Endothelial cell of hepatic sinusoid (primary cell): ENCODE results near the gene GRPR.

ENCODE experiments used
- in situ Hi-C: cut with HindIII; loops from 2 replicates; pipeline ENCODE4 v1.10.0; 2017; ENCODE audit warnings: low sequenced_read_pairs

GRPR gene

GRCh38 chrX:16123222-16123786, at the start of gene GRPR:
Gene GRPR, plus strand, starts transcription at chrX:16123565. Its CDS starts 389 bp downstream, at chrX:16123954.
- in situ Hi-C loops: no loop called here

- in situ Hi-C loops: no loop called here
Observed at GRCh38 chrX:16075087-16075486, 48.3 kb upstream of the GRPR start.

- in situ Hi-C loops: no loop called here
Observed at GRCh38 chrX:16076834-16077233, 46.5 kb upstream of the GRPR start.

- in situ Hi-C loops: no loop called here
Observed at GRCh38 chrX:16077811-16078210, 45.6 kb upstream of the GRPR start.

GRCh38 chrX:16081357-16081756, 42.0 kb upstream of the GRPR start:
- in situ Hi-C loops: no loop called here

- in situ Hi-C loops: no loop called here
Observed at GRCh38 chrX:16082470-16083085, 40.8 kb upstream of the GRPR start.

- in situ Hi-C loops: no loop called here
Observed at GRCh38 chrX:16087076-16087475, 36.3 kb upstream of the GRPR start.

- in situ Hi-C loops: no loop called here
Observed at GRCh38 chrX:16089086-16089485, 34.3 kb upstream of the GRPR start.

GRCh38 chrX:16096141-16096540, 27.2 kb upstream of the GRPR start:
- in situ Hi-C loops: no loop called here

GRCh38 chrX:16100673-16101072, 22.7 kb upstream of the GRPR start:
- in situ Hi-C loops: no loop called here

- in situ Hi-C loops: no loop called here
Observed at GRCh38 chrX:16101581-16101980, 21.8 kb upstream of the GRPR start.

GRCh38 chrX:16103625-16104024, 19.7 kb upstream of the GRPR start:
- in situ Hi-C loops: no loop called here

- in situ Hi-C loops: no loop called here
Observed at GRCh38 chrX:16112428-16112827, 10.9 kb upstream of the GRPR start.

GRCh38 chrX:16113978-16114565, 9.3 kb upstream of the GRPR start:
- in situ Hi-C loops: no loop called here

GRCh38 chrX:16114611-16115010, 8.8 kb upstream of the GRPR start:
- in situ Hi-C loops: no loop called here

- in situ Hi-C loops: no loop called here
Observed at GRCh38 chrX:16119353-16120220, 3.8 kb upstream of the GRPR start.

- in situ Hi-C loops: no loop called here
Observed at GRCh38 chrX:16120431-16120830, 2.9 kb upstream of the GRPR start.

- in situ Hi-C loops: no loop called here
Observed at GRCh38 chrX:16124201-16124600, 836 bp downstream of the GRPR start.

- in situ Hi-C loops: no loop called here
Observed at GRCh38 chrX:16125520-16126149, 2.3 kb downstream of the GRPR start.

- in situ Hi-C loops: no loop called here
Observed at GRCh38 chrX:16130707-16131106, 7.3 kb downstream of the GRPR start.

- in situ Hi-C loops: no loop called here
Observed at GRCh38 chrX:16134936-16135335, 11.6 kb downstream of the GRPR start.
